Keratinocyte (primary cell): Measurements from ENCODE around the gene TRIM9. TPM values are rescaled to one million over a fixed set of nuclear protein-coding genes. Genes with fewer than 3 reads are reported as not detected.

Experiments used
- DNase-seq: peaks from one replicate; pipeline ENCODE4 v3.0.0-alpha.2; 2011; ENCODE audit warnings: low read depth, missing footprints, low spot score
- FAIRE-seq: peaks from 2 replicates; lab custom pipeline; 2011; peaks lifted over from hg19 to GRCh38; lab: Jason Lieb, UNC
- H2AFZ ChIP-seq: 2 replicates; pipeline ENCODE4 v1.6.0; 2012; ENCODE audit warnings: low read length, control low read depth, inconsistent platforms; ENCODE audit not compliant: control insufficient read depth
- H3K27ac ChIP-seq: 2 replicates; pipeline ENCODE4 v1.5.1; 2011; ENCODE audit warnings: low read length; ENCODE audit not compliant: control insufficient read depth, insufficient read depth
- H3K27me3 ChIP-seq: 3 replicates; pipeline ENCODE4 v1.6.0; 2011; ENCODE audit warnings: low read length; ENCODE audit not compliant: control insufficient read depth, insufficient read depth; ENCODE audit errors: extremely low read depth
- H3K36me3 ChIP-seq, 2 experiments: 2 replicates in 1 of 2; 3 replicates in 1 of 2; pipeline ENCODE4 v1.5.1; 2011; ENCODE audit warnings: low read length in 2 of 2, mild to moderate bottlenecking in 1 of 2; ENCODE audit not compliant: control insufficient read depth in 2 of 2, insufficient read depth in 2 of 2; ENCODE audit errors: extremely low read depth in 1 of 2
- H3K4me1 ChIP-seq: 3 replicates; pipeline ENCODE4 v1.5.1; 2011; ENCODE audit warnings: low read length; ENCODE audit not compliant: control insufficient read depth, insufficient read depth; ENCODE audit errors: extremely low read depth
- H3K4me2 ChIP-seq: 3 replicates; pipeline ENCODE4 v1.6.0; 2011; ENCODE audit warnings: low read depth, low read length; ENCODE audit not compliant: control insufficient read depth, insufficient read depth; ENCODE audit errors: extremely low read depth
- H3K4me3 ChIP-seq, 3 experiments: fragments of 200-600 bp in 1 of 3; sonication (generic) in 1 of 3; 2 replicates in 2 of 3; 3 replicates in 1 of 3; pipeline ENCODE4 v1.5.1; 2011 to 2016; ENCODE audit warnings: low read length in 3 of 3, mild to moderate bottlenecking in 3 of 3, control low read depth in 2 of 3, inconsistent platforms in 1 of 3, low read depth in 1 of 3, mixed read lengths in 1 of 3, mixed run types in 1 of 3, moderate library complexity in 1 of 3; ENCODE audit not compliant: control insufficient read depth in 2 of 3, insufficient read depth in 2 of 3; ENCODE audit errors: extremely low read depth in 1 of 3
- H3K79me2 ChIP-seq: 2 replicates; pipeline ENCODE4 v1.6.0; 2012; ENCODE audit warnings: low read length; ENCODE audit not compliant: control insufficient read depth, insufficient read depth
- H3K9ac ChIP-seq: 3 replicates; pipeline ENCODE4 v1.6.0; 2011; ENCODE audit warnings: low read length; ENCODE audit not compliant: control insufficient read depth, insufficient read depth; ENCODE audit errors: extremely low read depth
- H3K9me1 ChIP-seq: 3 replicates; pipeline ENCODE4 v1.6.0; 2011; ENCODE audit warnings: low read length; ENCODE audit not compliant: control insufficient read depth, insufficient read depth; ENCODE audit errors: extremely low read depth
- H3K9me3 ChIP-seq: 2 replicates; pipeline ENCODE4 v1.5.1; 2012; ENCODE audit warnings: low read depth, low read length; ENCODE audit not compliant: control insufficient read depth
- H4K20me1 ChIP-seq: 3 replicates; pipeline ENCODE4 v1.6.0; 2011; ENCODE audit warnings: low read length; ENCODE audit not compliant: control insufficient read depth, insufficient read depth; ENCODE audit errors: extremely low read depth
- EZH2 ChIP-seq: IDR thresholded peaks from one replicate; pipeline ENCODE4 v1.6.1; 2012; ENCODE audit warnings: inconsistent platforms, mild to moderate bottlenecking, low read length, moderate library complexity
- dilution Hi-C: fragments of 300-500 bp; cut with MboI; formaldehyde crosslinking; loops from one replicate; pipeline ENCODE4 v1.7.0; 2020; ENCODE audit warnings: low sequenced_read_pairs; ENCODE audit not compliant: extremely low pct_ligation_motif_present
- polyA plus RNA-seq, 5 experiments: library from polyadenylated mRNA; depleted of rRNA in 3 of 5; stranded (reverse) in 3 of 5; stranded (forward) in 1 of 5; unstranded in 1 of 5; fragments of >200 nt; gene quantifications; 1 replicate in 1 of 5; 2 replicates in 3 of 5; 3 replicates in 1 of 5; pipeline versions ENCODE4 v1.2.1 to v1.2.3, GENCODE V29; 2011 to 2012; ENCODE audit warnings: missing spikeins in 2 of 5, low read depth in 1 of 5, low replicate concordance in 1 of 5
- TF ChIP-seq, protein P1 (sequence below), 3 experiments: IDR thresholded peaks in 1 of 3; conservative IDR thresholded peaks in 1 of 3; optimal IDR thresholded peaks in 1 of 3; 2 replicates in 2 of 3; 3 replicates in 1 of 3; pipeline versions ENCODE3 to v1.5.1; 2011; ENCODE audit warnings: low read length in 3 of 3, mild to moderate bottlenecking in 3 of 3, moderate library complexity in 2 of 3, control low read depth in 1 of 3, inconsistent platforms in 1 of 3; ENCODE audit not compliant: insufficient read depth in 2 of 3; ENCODE audit errors: extremely low read depth in 1 of 3

TRIM9 gene
- polyA plus RNA-seq, 1 donor (not counting 4 experiments of a cell fraction or from before 2014, with no cell fraction given), result 0.04 TPM

DNA sequence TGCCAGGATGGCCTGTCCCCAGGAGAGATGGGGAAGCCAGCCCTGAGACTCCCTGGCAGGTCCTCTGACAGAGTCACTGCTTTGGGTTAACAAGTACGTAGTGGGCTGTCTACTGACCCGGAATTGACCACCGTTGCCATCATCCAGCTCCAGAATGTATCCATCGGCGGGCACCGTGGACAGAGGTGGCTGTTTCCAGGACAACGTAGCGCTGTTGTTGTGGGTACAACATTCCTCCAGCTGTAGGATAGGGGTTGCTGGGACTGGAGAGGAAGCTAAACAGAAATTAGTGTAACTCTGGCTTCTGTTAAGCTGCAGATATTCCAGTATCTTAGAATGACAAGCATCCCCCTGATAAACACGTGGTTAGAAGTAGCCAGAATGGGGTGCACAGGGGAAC is 94.3 kb downstream of the TRIM9 start:
- Histone ChIP-seq H3K36me3 (no peaks in the 10 kb centered on the region), H3K4me3 (no peak overlapping the region), H3K9me1 (no peaks in the 10 kb centered on the region), H4K20me1 (no peaks in the 10 kb centered on the region), H3K27me3 (peaks cover 10% of the 10 kb centered on the region), H3K27ac (no peak overlapping the region), H3K4me2 (no peak overlapping the region), H3K9me3 (no peaks in the 10 kb centered on the region), H3K79me2 (no peaks in the 10 kb centered on the region), H2AFZ (no peak overlapping the region), H3K4me1 (no peaks in the 10 kb centered on the region), H3K9ac (no peak overlapping the region)
- TF ChIP-seq, protein P1, sequence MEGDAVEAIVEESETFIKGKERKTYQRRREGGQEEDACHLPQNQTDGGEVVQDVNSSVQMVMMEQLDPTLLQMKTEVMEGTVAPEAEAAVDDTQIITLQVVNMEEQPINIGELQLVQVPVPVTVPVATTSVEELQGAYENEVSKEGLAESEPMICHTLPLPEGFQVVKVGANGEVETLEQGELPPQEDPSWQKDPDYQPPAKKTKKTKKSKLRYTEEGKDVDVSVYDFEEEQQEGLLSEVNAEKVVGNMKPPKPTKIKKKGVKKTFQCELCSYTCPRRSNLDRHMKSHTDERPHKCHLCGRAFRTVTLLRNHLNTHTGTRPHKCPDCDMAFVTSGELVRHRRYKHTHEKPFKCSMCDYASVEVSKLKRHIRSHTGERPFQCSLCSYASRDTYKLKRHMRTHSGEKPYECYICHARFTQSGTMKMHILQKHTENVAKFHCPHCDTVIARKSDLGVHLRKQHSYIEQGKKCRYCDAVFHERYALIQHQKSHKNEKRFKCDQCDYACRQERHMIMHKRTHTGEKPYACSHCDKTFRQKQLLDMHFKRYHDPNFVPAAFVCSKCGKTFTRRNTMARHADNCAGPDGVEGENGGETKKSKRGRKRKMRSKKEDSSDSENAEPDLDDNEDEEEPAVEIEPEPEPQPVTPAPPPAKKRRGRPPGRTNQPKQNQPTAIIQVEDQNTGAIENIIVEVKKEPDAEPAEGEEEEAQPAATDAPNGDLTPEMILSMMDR (optimal IDR thresholded peaks at IDR 0.05 in 1 of 3, IDR thresholded peaks at IDR 0.05 in 1 of 3, conservative IDR thresholded peaks at IDR 0.05 in 1 of 3; ENCODE audit: extremely low read depth in 1 of 3, insufficient read depth in 2 of 3, low read length in 3 of 3), result no peak
- TF ChIP-seq EZH2, result no peak
- FAIRE-seq, result no peak
- dilution Hi-C loops, result no loop called here
- DNase-seq, result no peak

DNA sequence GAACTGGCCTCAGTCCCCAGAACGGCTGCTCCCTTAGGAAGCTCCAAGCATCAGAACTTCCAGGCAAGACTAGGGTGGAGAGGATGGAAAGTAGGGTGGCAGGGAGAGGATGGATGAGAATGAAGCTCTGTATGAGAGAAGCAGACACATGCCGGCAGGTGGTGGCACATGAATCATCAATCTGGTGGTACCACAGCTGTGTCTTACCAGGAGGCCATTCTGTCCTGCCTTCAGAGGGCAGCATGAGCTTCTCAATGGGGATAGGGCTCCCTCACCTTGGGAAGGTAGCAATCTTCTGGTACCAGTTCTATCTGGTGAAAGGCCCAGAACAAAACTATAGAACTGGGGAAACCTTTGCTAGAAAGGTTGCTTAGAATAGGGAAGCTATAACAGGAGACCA is 95.2 kb downstream of the TRIM9 start:
- DNase-seq (no peak), FAIRE-seq (no peak)

More for the DNA sequence above, 95.2 kb downstream of the TRIM9 start:
- Histone ChIP-seq H3K79me2 (no peaks in the 10 kb centered on the region), H3K4me2 (no peak overlapping the region), H3K4me3 (no peak overlapping the region), H3K27ac (no peak overlapping the region), H4K20me1 (no peaks in the 10 kb centered on the region), H3K9ac (no peak overlapping the region), H2AFZ (no peak overlapping the region), H3K4me1 (no peaks in the 10 kb centered on the region), H3K9me1 (no peaks in the 10 kb centered on the region), H3K36me3 (no peaks in the 10 kb centered on the region), H3K27me3 (peaks cover 8% of the 10 kb centered on the region), H3K9me3 (no peaks in the 10 kb centered on the region)
- dilution Hi-C loops, result no loop called here
- TF ChIP-seq, protein P1 (optimal IDR thresholded peaks at IDR 0.05 in 1 of 3, IDR thresholded peaks at IDR 0.05 in 1 of 3, conservative IDR thresholded peaks at IDR 0.05 in 1 of 3; ENCODE audit: extremely low read depth in 1 of 3, insufficient read depth in 2 of 3, low read length in 3 of 3), result peak in 1 of 3 experiments; percentile 47
- TF ChIP-seq EZH2, result no peak
